GM19438 (cell line): ENCODE measurements around the gene ANKRD31.
"Not testable (repeated sequence)": the region's sequence is repeated elsewhere in the genome, so short reads cannot be mapped to it uniquely, and the experiment has no call there.

ENCODE experiments used
- ATAC-seq: cut with Tn5 transposase; IDR thresholded peaks from one replicate; pipeline ENCODE4 v1.9.1; 2021; ENCODE audit warnings: low read depth; ENCODE audit not compliant: unreplicated experiment

Gene ANKRD31

GRCh38 chr5:75236322-75237316 is at the start of gene ANKRD31:
TSS of gene ANKRD31 (minus strand) at chr5:75236878. CDS start at chr5:75236686, 192 bp downstream.
- peak; percentile 98 for ATAC-seq

GRCh38 chr5:75286211-75286773 is 49.6 kb upstream of the ANKRD31 start:
- no peak for ATAC-seq

GRCh38 chr5:75282581-75282980 is 45.9 kb upstream of the ANKRD31 start:
- no peak for ATAC-seq

DNA sequence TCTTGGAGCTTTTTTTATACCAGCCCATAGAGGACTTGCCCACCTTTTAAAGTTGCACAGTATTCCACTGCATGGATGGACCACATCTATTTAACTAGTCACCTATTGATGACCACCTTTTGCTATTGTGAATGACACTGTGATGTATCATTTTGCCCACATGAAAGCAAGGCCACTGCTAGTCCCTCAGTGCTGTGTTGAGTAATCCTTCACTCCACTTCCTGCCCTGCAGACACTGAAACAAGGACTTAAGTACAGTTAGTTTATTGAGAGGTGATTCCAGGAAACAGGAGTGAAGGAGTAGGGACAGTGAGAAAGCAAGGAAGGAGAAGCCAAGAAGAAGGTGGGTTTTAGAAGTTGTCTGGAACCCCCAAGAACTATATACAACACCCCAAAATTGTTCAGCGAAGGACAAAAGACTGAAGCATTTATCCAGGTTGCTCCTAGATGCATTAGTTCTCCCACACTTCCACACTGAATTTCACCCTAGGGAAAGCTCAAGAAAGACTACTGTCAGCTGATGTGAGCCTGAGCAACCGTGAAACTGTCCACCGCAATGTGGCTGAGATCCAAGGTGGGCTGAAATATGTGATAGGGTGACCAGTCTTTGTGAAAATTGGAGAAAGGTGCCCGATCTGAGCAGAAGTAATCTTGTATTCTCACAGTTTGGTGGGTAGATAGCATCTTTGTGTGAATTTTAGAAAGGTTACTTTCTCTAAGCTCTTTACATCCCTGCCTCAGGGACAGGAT is 45.2 kb upstream of the ANKRD31 start:
- no peak for ATAC-seq

DNA sequence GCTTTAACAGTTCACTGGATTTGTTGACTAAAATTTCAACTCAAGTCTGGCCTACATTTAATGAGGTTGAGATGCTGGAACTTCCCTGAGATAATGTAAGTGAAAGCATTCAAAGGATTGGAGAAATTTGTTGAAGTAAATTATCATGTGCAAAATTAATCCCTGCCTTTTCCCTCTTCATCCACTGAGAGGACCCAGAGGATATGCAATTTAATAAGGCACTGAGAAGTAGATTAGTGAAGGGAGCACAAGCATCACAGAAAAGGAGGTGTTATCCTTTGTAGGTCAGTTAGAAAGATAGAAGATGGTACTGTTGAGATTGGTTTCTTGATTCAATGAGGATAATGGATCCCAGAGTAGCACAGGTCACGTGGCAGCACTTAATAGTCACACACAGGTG is 42.6 kb upstream of the ANKRD31 start:
- no peak for ATAC-seq

GRCh38 chr5:75277463-75277862 is 40.8 kb upstream of the ANKRD31 start:
- no peak for ATAC-seq

DNA sequence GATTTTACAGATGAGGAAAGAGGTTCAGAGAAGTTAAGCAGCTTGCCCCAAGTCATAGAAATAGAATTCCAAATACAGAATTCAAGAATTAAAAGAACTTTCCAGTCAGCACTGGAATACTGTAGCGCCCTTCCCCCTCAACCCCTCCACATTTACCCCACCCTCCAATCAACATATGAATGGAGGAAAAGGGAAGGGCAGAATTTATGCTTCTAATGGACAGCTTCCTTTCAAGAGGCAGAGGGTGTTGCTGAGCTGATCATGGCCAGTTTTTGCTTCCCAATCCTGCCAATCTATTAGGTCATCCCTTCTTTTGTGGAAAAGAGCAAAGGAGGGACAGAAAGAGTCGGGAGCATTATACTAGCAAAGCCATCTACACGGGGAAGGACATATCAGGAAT is 39.1 kb upstream of the ANKRD31 start:
- ATAC-seq = no peak

GRCh38 chr5:75275147-75275546 is 38.5 kb upstream of the ANKRD31 start:
- ATAC-seq = no peak

GRCh38 chr5:75274486-75274885 is 37.8 kb upstream of the ANKRD31 start:
- ATAC-seq = no peak

DNA sequence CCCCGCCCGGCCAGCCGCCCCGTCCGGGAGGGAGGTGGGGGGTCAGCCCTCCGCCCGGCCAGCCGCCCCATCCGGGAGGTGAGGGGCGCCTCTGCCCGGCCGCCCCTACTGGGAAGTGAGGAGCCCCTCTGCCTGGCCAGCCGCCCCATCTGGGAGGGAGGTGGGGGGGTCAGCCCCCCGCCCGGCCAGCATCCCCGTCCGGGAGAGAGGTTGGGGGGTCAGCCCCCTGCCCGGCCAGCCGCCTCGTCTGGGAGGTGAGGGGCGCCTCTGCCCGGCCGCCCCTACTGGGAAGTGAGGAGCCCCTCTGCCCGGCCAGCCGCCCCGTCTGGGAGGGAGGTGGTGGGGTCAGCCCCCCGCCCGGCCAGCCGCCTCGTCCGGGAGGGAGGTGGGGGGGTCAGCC is 33.9 kb upstream of the ANKRD31 start:
- not testable (repeated sequence) for ATAC-seq

GRCh38 chr5:75265731-75266130 is 29.1 kb upstream of the ANKRD31 start:
- no peak for ATAC-seq

DNA sequence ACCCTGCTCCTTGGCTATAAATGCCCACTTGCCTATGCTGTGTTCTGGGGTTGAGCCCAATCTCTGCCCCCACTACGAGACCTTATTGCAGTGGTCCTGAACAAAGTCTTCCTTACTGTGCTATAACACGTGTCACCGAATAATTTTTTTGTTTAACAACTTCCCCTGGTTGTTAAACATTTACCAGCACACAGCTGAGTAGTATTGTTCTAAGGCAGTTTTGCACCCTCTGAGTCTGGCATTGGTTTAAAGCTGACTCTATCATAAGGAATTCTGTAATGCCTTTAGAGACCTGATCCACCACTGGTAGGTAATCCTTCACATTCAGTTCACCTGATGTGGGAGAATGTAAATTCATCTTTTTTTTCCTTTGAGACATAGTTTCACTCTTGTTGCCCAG is 25.6 kb upstream of the ANKRD31 start:
- ATAC-seq = no peak

DNA sequence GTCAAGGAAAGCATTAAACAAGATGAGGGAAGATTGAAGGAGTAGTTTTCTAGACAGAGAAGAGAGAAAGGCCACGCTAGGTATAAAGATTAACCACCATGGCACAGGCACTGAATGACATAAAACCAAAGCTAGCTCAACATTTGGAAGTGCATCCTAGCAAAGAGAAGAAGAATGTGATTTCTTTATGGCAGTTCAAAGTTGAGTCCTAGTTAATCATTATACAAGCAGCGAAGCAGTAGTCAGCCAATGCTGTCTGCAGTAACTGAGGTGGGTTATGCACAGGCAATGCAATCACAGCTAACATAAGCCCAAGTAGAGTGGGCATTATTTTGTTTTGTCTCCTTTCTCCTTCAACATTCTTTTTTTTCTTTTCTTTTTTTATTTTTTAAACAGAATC is 24.0 kb upstream of the ANKRD31 start:
- ATAC-seq = no peak

DNA sequence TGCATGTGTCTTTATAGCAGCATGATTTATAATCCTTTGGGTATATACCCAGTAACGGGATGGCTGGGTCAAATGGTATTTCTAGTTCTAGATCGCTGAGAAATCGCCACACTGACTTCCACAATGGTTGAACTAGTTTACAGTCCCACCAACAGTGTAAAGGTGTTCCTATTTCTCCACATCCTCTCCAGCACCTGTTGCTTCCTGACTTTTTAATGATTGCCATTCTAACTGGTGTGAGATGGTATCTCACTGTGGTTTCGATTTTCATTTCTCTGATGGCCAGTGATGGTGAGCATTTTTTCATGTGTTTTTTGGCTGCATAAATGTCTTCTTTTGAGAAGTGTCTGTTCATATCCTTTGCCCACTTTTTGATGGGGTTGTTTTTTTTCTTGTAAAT is 13.8 kb upstream of the ANKRD31 start:
- ATAC-seq = not testable (repeated sequence)

DNA sequence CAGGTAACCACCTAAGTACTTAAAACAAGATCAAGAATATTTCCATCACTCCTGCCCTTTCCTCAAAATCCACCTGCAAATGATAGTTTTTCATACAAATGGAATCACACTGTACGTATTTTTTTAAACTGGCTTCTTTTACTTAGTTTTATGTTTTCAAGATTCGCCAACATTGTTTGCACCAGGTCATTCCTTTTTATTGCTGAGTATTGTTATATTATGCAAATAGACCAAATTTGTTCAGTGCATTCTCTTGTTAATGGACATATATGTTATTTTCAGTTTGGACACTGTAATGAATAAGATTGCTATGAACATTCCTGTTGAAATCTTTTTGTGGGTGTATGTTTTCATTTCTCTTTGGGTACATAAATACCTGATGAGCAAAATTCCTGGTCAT is 8.3 kb upstream of the ANKRD31 start:
- no peak for ATAC-seq

- no peak for ATAC-seq
These were observed 6.8 kb upstream of the ANKRD31 start for GRCh38 chr5:75243510-75243909.

- ATAC-seq = no peak
These were observed 6.4 kb upstream of the ANKRD31 start for GRCh38 chr5:75243100-75243499.

- no peak for ATAC-seq
These were observed 5.4 kb upstream of the ANKRD31 start for GRCh38 chr5:75242067-75242466.

DNA sequence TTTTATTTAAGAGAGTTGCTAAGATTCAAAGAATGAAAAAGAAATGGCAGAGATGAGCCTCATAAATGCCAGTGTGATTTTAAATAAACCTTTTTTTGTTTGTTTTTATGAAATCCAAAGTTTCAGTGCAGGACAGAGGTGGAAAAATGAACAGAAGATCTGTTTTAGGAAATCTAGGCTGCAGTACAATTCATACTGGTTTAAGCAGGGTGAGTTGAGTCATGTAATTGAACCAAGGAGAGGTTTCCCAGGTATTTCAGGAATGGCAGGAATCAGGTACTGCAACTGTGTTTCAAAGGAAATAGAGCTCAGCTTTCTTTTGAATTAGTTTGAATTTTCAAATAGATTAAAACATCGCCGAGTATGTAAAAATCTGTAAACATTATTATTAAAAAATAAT is 3.0 kb upstream of the ANKRD31 start:
- no peak for ATAC-seq

DNA sequence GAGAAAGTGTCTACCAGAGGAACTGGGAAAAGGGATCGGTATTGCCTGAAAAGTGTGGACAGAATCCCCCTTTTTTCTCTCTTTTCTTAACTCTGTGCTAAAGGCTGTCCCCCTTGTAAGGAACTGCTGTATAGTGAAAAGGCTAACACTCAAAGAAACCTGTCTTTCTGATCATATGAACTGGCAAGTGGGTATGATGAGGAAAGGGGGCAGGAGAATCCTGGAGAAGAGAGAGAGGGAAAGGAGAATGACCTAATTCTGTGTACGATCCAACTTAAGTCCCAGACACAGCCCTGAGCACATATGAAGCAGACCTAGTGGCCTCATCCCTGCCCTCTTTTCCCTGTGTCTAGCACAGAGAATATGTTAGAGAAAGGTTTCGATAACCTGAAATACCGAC is 967 bp downstream of the ANKRD31 start:
- no peak for ATAC-seq

- no peak for ATAC-seq
These were observed 2.4 kb downstream of the ANKRD31 start for GRCh38 chr5:75234251-75234650.
